ENCODE measurements around the gene MIA. TPM values are rescaled to one million over a fixed set of nuclear protein-coding genes. Genes with fewer than 3 reads are reported as not detected.
"Not testable (repeated sequence)": the region's sequence is repeated elsewhere in the genome, so short reads cannot be mapped to it uniquely, and the experiment has no call there.

MIA gene
- polyA plus RNA-seq, 1 donor: 1.2 TPM

DNA sequence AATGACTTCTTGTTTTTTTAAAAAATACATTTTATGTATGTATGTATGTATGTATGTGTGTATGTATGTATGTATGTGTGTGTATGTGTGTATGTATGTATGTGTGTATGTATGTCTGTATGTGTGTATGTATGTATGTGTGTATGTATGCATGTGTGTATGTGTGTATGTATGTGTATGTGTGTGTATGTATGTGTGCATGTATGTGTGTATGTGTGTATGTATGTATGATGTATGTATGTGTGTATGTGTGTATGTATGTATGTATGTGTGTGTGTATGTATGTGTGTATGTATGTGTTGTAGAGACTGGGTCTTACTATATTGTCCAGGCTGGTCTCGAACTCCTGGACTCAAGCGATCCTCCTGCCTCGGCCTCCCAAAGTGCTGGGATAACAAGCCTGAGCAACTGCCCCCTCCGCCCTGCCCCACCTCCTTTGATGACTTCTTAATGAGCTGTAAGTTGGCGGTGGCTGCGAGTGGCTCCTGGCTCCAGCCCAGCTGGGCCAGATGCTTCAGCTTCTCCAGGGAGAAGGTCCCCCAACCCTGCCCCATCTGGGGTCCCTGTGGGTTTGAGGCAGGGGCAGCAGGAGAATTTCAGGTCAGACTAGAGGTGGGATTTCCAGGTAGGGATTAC, 50.3 kb downstream of the MIA start:
- not testable (repeated sequence) for DNase-seq

DNA sequence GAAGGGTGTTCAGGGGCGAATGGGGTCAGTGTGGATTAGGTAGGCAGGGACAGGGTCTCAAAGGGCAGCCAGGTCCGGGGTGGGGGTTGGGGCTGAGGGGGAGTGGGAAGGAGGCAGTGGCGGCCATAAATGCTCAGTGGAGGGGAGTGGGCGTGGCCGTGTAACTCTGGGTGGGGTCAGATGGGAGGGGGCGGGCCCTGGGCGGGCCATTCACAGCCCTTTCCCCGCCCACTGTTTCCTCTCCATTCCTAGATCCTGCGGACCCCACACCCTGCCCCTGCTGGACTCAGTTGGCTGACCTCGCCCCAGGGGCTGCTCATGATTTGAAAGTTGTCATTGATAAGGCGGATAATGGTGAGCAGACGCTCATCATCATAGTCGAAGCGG, 51.0 kb downstream of the MIA start:
- not testable (repeated sequence) for DNase-seq

- not testable (repeated sequence) for DNase-seq
These were observed 51.5 kb downstream of the MIA start for GRCh38 chr19:40826699-40827385.

Other genes with a start within 250 kb of the MIA start
- 18.7 TPM for gene SHKBP1, start 198.6 kb upstream of the MIA start, polyA plus RNA-seq (ENCODE audit: insufficient read length)
- gene LTBP4, start 174.2 kb upstream of the MIA start, polyA plus RNA-seq (ENCODE audit: insufficient read length): 297 TPM
- gene NUMBL, start 84.9 kb upstream of the MIA start, polyA plus RNA-seq (ENCODE audit: insufficient read length): 36.7 TPM
- 25.4 TPM for gene COQ8B, start 58.6 kb upstream of the MIA start, polyA plus RNA-seq (ENCODE audit: insufficient read length)
- 12.1 TPM for gene ITPKC, start 58.4 kb upstream of the MIA start, polyA plus RNA-seq (ENCODE audit: insufficient read length)
- 12.7 TPM for gene ACTMAP, start 25.0 kb upstream of the MIA start, polyA plus RNA-seq (ENCODE audit: insufficient read length)
- gene SNRPA, start 24.3 kb upstream of the MIA start, polyA plus RNA-seq (ENCODE audit: insufficient read length): 75.2 TPM
- gene RAB4B, start 2.7 kb downstream of the MIA start, polyA plus RNA-seq (ENCODE audit: insufficient read length): 11.1 TPM
- 46.1 TPM for gene EGLN2, start 23.7 kb downstream of the MIA start, polyA plus RNA-seq (ENCODE audit: insufficient read length)
- gene CYP2A6, start 74.9 kb downstream of the MIA start, polyA plus RNA-seq (ENCODE audit: insufficient read length): not detected
- not detected for gene CYP2A7, start 106.7 kb downstream of the MIA start, polyA plus RNA-seq (ENCODE audit: insufficient read length)
- gene CYP2B6, start 215.8 kb downstream of the MIA start, polyA plus RNA-seq (ENCODE audit: insufficient read length): not detected